ENCODE measurements around the gene ADAM19.

- TF ChIP-seq POLR2A (IDR thresholded peaks at IDR 0.05; ENCODE audit: low read length) = no peak
- TF ChIP-seq GATA1 (IDR thresholded peaks at IDR 0.05; ENCODE audit: low read depth, low read length) = no peak
Observed at GRCh38 chr5:157582731-157583620, 7.4 kb upstream of the ADAM19 start.

Data from erythroblast (primary cell).